Ascending aorta (tissue), 2 donors: ENCODE data around the gene ACYP1. TPM values are rescaled to one million over a fixed set of nuclear protein-coding genes. Genes with fewer than 3 reads are reported as not detected.

Source experiments
- DNase-seq, 2 donors: peaks; one replicate each; pipeline ENCODE4 v3.0.0-alpha.2; 2019; ENCODE audit warnings: low spot score in 2 of 2
- H3K27ac ChIP-seq, 2 donors: fragments of 200-600 bp; sonication (generic); one replicate each; pipeline ENCODE4 v1.5.1; 2016 to 2017; ENCODE audit warnings: mild to moderate bottlenecking in 1 of 2
- H3K27me3 ChIP-seq: fragments of 200-600 bp; sonication (generic); one replicate; pipeline ENCODE4 v1.5.1; 2017
- H3K36me3 ChIP-seq, 2 donors: fragments of 200-600 bp; sonication (generic); one replicate each; pipeline ENCODE4 v1.5.1; 2016
- H3K4me1 ChIP-seq, 2 donors: fragments of 200-600 bp; sonication (generic); one replicate each; pipeline ENCODE4 v1.5.1; 2016 to 2017; ENCODE audit warnings: mild to moderate bottlenecking in 1 of 2
- H3K4me3 ChIP-seq, 2 donors: fragments of 200-600 bp; sonication (generic); one replicate each; pipeline ENCODE4 v1.5.1; 2016 to 2017; ENCODE audit warnings: mild to moderate bottlenecking in 1 of 2
- H3K9me3 ChIP-seq, 2 donors: fragments of 200-600 bp; sonication (generic); one replicate each; pipeline ENCODE4 v1.5.1; 2016
- intact Hi-C: fragments of 100-400 bp; cut with DNase I; formaldehyde crosslinking; loops from one replicate; pipeline ENCODE4 v1.15.1; 2023
- total RNA-seq: library from RNA; depleted of rRNA; stranded (reverse); fragments of >200 nt; gene quantifications from one replicate; pipeline ENCODE4 v1.1.0, GENCODE V29; 2016
- TF ChIP-seq, protein P1 (sequence below), 3 experiments: fragments of 200-600 bp in 2 of 3; fragments of 450-650 bp in 1 of 3; sonication (generic) in 2 of 3; IDR thresholded peaks; one replicate each; pipeline ENCODE4 v1.5.1; 2016 to 2019; ENCODE audit warnings: antibody characterized with exemption in 3 of 3, mild to moderate bottlenecking in 1 of 3, moderate library complexity in 1 of 3

Gene ACYP1
- not detected for total RNA-seq

DNA sequence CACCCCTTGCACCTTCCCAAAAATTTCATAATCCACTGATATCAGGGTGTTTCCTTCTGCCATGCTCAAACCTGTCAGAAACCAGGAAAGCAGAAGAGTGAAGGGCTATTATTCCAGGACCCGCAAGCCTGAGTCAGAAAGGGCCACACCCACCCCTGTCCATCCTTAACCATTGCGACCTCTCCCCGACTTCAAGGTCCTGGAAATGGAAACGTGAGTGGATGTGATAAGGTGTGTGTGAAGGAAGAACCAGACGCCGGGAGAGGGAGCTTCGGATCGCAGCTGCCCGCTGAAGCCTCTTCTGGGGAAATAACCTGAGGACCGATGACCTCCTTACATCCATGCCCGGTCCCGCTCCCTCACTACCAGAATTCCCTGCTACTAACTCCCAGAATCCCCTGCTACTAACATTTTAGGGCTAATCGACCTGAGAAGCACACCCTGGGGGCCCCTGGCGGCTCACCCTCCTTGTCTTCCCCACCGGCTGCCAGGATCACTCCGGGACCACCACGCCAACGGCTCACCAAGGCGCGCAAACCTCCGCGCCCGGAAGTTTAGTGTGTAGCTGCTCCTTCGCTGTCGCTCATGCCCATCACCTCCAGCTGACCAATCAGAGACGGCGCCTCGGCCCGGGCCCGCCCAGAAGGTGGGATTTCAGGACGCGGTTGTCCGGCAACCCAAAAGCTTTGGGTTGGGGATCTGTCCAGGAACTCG lies at the start of gene ACYP1:
Gene ACYP1 (minus strand): TSS at position 534 of the 714 bp plus-strand sequence. CDS start 471 bp downstream, at position 63.
- intact Hi-C loops = no loop called here
- Histone ChIP-seq H3K4me3 (peak within 1 kb of the TSS; percentile 85 to 89), H3K36me3 (no peaks in the 10 kb centered on the region), H3K9me3 (no peaks in the 10 kb centered on the region), H3K27me3 (no peaks in the 10 kb centered on the region), H3K27ac (peak within 1 kb of the TSS; percentile 72 to 74), H3K4me1 (peaks cover 3 to 9% of the 10 kb centered on the region in 2 donors)
- TF ChIP-seq, protein P1, sequence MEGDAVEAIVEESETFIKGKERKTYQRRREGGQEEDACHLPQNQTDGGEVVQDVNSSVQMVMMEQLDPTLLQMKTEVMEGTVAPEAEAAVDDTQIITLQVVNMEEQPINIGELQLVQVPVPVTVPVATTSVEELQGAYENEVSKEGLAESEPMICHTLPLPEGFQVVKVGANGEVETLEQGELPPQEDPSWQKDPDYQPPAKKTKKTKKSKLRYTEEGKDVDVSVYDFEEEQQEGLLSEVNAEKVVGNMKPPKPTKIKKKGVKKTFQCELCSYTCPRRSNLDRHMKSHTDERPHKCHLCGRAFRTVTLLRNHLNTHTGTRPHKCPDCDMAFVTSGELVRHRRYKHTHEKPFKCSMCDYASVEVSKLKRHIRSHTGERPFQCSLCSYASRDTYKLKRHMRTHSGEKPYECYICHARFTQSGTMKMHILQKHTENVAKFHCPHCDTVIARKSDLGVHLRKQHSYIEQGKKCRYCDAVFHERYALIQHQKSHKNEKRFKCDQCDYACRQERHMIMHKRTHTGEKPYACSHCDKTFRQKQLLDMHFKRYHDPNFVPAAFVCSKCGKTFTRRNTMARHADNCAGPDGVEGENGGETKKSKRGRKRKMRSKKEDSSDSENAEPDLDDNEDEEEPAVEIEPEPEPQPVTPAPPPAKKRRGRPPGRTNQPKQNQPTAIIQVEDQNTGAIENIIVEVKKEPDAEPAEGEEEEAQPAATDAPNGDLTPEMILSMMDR (IDR thresholded peaks at IDR 0.05) = no peak
- DNase-seq = peak; percentile 70 to 96

DNA sequence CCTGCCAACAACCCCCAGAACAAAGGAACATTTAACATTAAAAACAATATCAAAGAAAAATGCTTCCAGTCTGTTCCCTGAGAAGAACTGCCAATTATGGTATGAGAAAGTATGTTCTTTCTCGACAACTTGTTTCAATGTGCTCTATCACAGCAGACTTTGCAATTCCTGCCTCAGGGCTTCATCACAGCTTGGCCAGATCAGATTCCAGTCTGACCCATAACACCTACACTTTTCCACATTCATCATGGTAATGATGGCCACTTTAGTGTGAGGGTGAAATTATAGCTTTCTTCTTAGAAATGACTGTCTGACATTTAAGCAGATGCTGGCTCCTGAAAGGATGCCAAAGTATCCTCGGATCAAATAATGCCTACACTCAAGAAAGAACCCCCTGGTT lies 46.1 kb upstream of the ACYP1 start:
- H3K4me1 ChIP-seq = no peaks in the 10 kb centered on the region
- no peaks in the 10 kb centered on the region for H3K27me3 ChIP-seq
- intact Hi-C loops = no loop called here
- H3K9me3 ChIP-seq = no peaks in the 10 kb centered on the region
- H3K4me3 ChIP-seq = no peak overlapping the region
- no peak for DNase-seq
- peaks cover 84 to 99% of the 10 kb centered on the region in 2 donors for H3K36me3 ChIP-seq
- no peak overlapping the region for H3K27ac ChIP-seq
- TF ChIP-seq, protein P1 (IDR thresholded peaks at IDR 0.05) = no peak

DNA sequence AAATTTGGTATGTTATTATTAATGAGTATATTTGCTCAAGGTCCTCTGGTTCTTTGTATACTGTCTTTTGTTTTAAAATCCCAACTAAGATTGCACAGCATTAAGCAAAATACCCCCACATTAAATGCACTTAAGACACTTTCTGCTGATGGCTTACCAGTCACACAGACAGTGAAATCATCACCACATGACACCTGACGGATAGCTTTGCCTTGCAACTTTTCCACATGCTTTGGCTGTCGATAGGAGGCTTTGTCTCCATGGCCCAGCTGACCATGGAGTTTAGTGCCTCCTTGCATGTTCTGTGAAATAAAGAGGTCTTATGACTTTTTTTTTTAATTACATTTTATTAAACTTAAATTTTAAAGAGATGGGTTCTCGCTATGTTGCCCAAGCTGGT lies 43.4 kb upstream of the ACYP1 start:
- peaks cover 70 to 94% of the 10 kb centered on the region in 2 donors for H3K36me3 ChIP-seq
- no peak for DNase-seq
- no peaks in the 10 kb centered on the region for H3K9me3 ChIP-seq
- H3K27ac ChIP-seq = no peak overlapping the region
- intact Hi-C loops = no loop called here
- no peak overlapping the region for H3K4me3 ChIP-seq
- H3K4me1 ChIP-seq = no peaks in the 10 kb centered on the region
- TF ChIP-seq, protein P1 (IDR thresholded peaks at IDR 0.05) = no peak
- no peaks in the 10 kb centered on the region for H3K27me3 ChIP-seq

DNA sequence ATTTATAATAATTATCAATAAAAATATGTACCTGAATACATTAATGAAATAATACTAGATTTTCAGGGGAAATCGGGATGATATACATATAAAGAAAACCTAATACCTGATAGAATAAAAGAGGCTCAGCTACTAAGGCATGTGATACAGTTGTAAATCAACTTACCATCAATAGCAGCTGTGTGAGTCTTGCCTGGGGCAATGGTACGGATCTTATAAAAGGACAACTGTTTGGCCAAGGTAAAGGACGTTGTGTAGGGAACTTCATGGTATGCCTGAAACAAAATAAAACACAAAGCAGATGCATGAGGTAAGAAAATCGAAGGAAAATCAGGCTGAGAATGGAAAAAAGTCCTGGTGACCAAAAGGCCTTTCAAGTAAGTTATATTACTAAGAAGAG lies 37.7 kb upstream of the ACYP1 start:
- no peak for DNase-seq
- H3K27me3 ChIP-seq = no peaks in the 10 kb centered on the region
- TF ChIP-seq, protein P1 (IDR thresholded peaks at IDR 0.05) = no peak
- H3K4me3 ChIP-seq = no peak overlapping the region
- peaks cover 64 to 90% of the 10 kb centered on the region in 2 donors for H3K36me3 ChIP-seq
- H3K4me1 ChIP-seq = no peaks in the 10 kb centered on the region
- no peaks in the 10 kb centered on the region for H3K9me3 ChIP-seq
- no peak overlapping the region for H3K27ac ChIP-seq
- intact Hi-C loops = no loop called here

DNA sequence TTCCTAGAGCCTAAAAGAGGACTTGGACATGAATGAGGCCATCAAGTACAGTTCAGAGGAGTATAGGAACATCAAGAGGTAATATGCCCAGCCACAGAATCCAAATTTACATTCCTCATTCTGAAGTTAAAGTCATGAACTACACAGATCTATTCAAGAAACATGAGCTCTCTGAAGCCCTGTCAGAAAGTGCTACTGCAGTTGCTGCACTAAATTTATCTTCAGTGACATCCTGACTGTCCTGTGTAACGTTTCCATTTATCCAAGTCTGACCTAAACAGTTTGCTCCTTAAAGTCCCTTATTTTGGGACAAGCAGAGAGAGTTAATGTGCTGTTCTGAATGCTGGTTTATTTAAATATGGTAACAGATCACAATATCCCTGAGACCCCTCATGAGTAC lies 34.9 kb upstream of the ACYP1 start:
- H3K27ac ChIP-seq = no peak overlapping the region
- no peaks in the 10 kb centered on the region for H3K9me3 ChIP-seq
- no peaks in the 10 kb centered on the region for H3K4me1 ChIP-seq
- no peaks in the 10 kb centered on the region for H3K27me3 ChIP-seq
- H3K4me3 ChIP-seq = no peak overlapping the region
- TF ChIP-seq, protein P1 (IDR thresholded peaks at IDR 0.05) = no peak
- intact Hi-C loops = no loop called here
- peaks cover 67 to 91% of the 10 kb centered on the region in 2 donors for H3K36me3 ChIP-seq
- no peak for DNase-seq
